Ishikawa (cell line): Measurements from ENCODE around the gene PRSS58.

ENCODE experiments used
- CEBPB ChIP-seq: IDR thresholded peaks from 2 replicates; pipeline ENCODE4 v1.6.1; 2012
- CREB1 ChIP-seq: IDR thresholded peaks from 2 replicates; pipeline ENCODE4 v1.6.1; 2012; ENCODE audit warnings: low read depth
- EGR1 ChIP-seq: IDR thresholded peaks from 2 replicates; pipeline ENCODE4 v1.6.1; 2012
- EP300 ChIP-seq: IDR thresholded peaks from 2 replicates; pipeline ENCODE4 v1.6.1; 2012; ENCODE audit warnings: borderline replicate concordance
- FOXM1 ChIP-seq: IDR thresholded peaks from 2 replicates; pipeline ENCODE4 v1.6.1; 2012; ENCODE audit warnings: low read depth, borderline replicate concordance
- MAX ChIP-seq: IDR thresholded peaks from 2 replicates; pipeline ENCODE4 v1.6.1; 2012
- NFIC ChIP-seq: IDR thresholded peaks from 2 replicates; pipeline ENCODE4 v1.6.1; 2012
- RAD21 ChIP-seq: IDR thresholded peaks from 2 replicates; pipeline ENCODE4 v1.6.1; 2012; ENCODE audit warnings: low read depth
- REST ChIP-seq: IDR thresholded peaks from 2 replicates; pipeline ENCODE4 v1.6.1; 2012; ENCODE audit warnings: low read depth, mild to moderate bottlenecking
- TAF1 ChIP-seq: IDR thresholded peaks from 2 replicates; pipeline ENCODE4 v1.6.1; 2012; ENCODE audit warnings: low read depth, mild to moderate bottlenecking
- TCF12 ChIP-seq: IDR thresholded peaks from 2 replicates; pipeline ENCODE4 v1.6.1; 2012; ENCODE audit warnings: low read depth
- TEAD4 ChIP-seq: IDR thresholded peaks from 2 replicates; pipeline ENCODE4 v1.6.1; 2012
- YY1 ChIP-seq: IDR thresholded peaks from 2 replicates; pipeline ENCODE4 v1.6.1; 2012; ENCODE audit warnings: low read depth
- ZBTB7A ChIP-seq: IDR thresholded peaks from 2 replicates; pipeline ENCODE4 v1.6.1; 2012; ENCODE audit warnings: low read depth
- TF ChIP-seq, protein P1 (sequence below): IDR thresholded peaks from 2 replicates; pipeline ENCODE4 v1.6.1; 2012

The PRSS58 gene

DNA sequence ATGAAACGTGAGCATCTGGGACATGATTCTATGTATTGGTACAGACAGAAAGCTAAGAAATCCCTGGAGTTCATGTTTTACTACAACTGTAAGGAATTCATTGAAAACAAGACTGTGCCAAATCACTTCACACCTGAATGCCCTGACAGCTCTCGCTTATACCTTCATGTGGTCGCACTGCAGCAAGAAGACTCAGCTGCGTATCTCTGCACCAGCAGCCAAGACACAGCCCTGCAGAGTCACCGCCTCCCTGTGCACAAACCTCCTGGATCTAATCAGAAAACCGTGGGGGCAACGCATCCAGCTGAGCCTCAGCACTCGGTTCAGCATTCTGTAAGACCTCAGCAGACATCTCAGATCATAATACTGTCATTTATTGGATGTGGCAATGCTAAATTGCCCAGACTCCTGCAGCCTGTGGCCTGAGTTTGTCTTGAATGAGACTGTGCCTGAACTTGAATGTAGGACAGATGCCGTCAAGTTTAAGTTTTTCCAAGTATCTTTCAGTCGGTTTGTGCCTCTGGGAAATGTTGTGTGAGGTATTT is 41.5 kb upstream of the PRSS58 start:
- TF ChIP-seq ZBTB7A (no peak), NFIC (no peak), TEAD4 (no peak), EGR1 (no peak), REST (no peak), TCF12 (no peak), FOXM1 (no peak), RAD21 (no peak), TAF1 (no peak)
- TF ChIP-seq, protein P1, sequence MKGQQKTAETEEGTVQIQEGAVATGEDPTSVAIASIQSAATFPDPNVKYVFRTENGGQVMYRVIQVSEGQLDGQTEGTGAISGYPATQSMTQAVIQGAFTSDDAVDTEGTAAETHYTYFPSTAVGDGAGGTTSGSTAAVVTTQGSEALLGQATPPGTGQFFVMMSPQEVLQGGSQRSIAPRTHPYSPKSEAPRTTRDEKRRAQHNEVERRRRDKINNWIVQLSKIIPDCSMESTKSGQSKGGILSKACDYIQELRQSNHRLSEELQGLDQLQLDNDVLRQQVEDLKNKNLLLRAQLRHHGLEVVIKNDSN = no peak

DNA sequence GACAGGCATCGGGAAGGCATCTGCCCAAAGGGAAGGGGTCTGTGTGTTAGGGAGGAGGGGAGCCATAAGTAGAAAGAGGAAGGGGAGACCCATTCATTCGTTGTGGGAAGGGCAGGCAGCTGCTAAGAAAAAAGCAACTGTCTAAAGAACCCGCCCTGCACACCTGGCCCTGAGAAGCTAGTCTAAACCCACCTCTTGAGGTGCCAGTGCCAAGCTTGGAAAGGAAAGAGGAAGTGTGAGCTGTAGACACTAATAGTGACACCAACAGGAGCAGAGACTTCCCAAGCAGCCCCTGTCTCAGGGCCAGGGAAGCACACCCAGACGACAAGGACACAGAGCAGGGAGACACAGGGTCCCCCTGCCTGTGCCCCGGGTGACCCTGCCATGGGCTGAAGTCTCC is 40.8 kb upstream of the PRSS58 start:
- TF ChIP-seq CEBPB (no peak), CREB1 (no peak), NFIC (no peak), EP300 (no peak), EGR1 (no peak), MAX (no peak), RAD21 (no peak), ZBTB7A (no peak), TCF12 (no peak), FOXM1 (no peak), TEAD4 (no peak), YY1 (no peak), TAF1 (no peak), REST (no peak)
- TF ChIP-seq, protein P1 = no peak

GRCh38 chr7:142298009-142298408 is 40.2 kb upstream of the PRSS58 start:
- 0 out of 2 replicates have a peak, but pooled peaks have one; percentile 18 for TF ChIP-seq MAX
- no peak for TF ChIP-seq EGR1
- no peak for TF ChIP-seq EP300
- TF ChIP-seq TEAD4 = 0 out of 2 replicates have a peak, but pooled peaks have one; percentile 19

DNA sequence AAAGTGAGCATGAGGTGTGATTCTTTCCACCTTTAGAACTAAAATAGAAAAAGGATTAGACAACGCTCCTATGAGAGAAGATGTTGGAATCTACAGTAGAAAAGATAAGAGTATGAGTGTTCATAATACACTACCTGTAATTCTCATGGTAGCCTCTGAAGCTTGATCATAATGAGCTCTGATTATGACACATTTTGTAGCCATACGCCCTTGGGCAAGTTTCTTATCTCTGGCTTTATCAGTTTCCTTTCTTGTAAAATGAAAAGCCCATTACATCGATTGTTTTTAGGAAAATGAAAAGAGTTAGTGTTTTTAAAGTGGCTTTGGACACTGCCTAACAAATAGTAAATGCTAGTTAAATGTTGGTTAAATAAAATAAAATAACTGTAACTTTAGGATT is 22.4 kb upstream of the PRSS58 start:
- TF ChIP-seq NFIC (no peak), FOXM1 (no peak), CEBPB (no peak)
- TF ChIP-seq, protein P1 = no peak

- TF ChIP-seq TEAD4 = no peak
- no peak for TF ChIP-seq EGR1
- no peak for TF ChIP-seq TAF1
- no peak for TF ChIP-seq CREB1
- TF ChIP-seq CEBPB = no peak
- no peak for TF ChIP-seq TCF12
- no peak for TF ChIP-seq ZBTB7A
- no peak for TF ChIP-seq RAD21
- no peak for TF ChIP-seq MAX
- TF ChIP-seq, protein P1 = no peak
- TF ChIP-seq EP300 = no peak
- no peak for TF ChIP-seq FOXM1
- TF ChIP-seq NFIC = no peak
- TF ChIP-seq YY1 = no peak
Observed at GRCh38 chr7:142279601-142280000, 21.7 kb upstream of the PRSS58 start.

- TF ChIP-seq ZBTB7A (no peak), EGR1 (no peak), REST (no peak), TAF1 (no peak), NFIC (no peak), EP300 (no peak)
Observed at GRCh38 chr7:142275028-142275427, 17.2 kb upstream of the PRSS58 start.
